Measurements from ENCODE around the gene GPR78. TPM values are rescaled to one million over a fixed set of nuclear protein-coding genes. Genes with fewer than 3 reads are reported as not detected.

Gene GPR78
- total and polyA plus RNA-seq, 2 of the 4 experiments (the other 2 are of a cell fraction), result under 0.01 to 0.10 TPM

GRCh38 chr4:8601086-8601485 is 20.9 kb downstream of the GPR78 start:
- no peak overlapping the region for H2AK9ac ChIP-seq (replicated peaks; ENCODE audit: low read depth, low read length, poor library complexity)
- H3K4me3 ChIP-seq (ENCODE audit: insufficient read depth, low read depth, low read length), result no peak overlapping the region
- H2BK15ac ChIP-seq (ENCODE audit: low read depth, low read length), result no peak overlapping the region
- ChIA-PET POLR2A (ENCODE audit: unreplicated experiment) (no interaction called here), CTCF (no interaction called here)
- DNase-seq (no peak), ATAC-seq (ENCODE audit: low read depth) (no peak)
- H3K23ac ChIP-seq (ENCODE audit: low read depth, low read length), result no peak overlapping the region
- H4K20me1 ChIP-seq (ENCODE audit: insufficient read depth, low read length), result no peaks in the 10 kb centered on the region
- H3K9ac ChIP-seq (ENCODE audit: low read depth, low read length), result no peak overlapping the region
- no TSS peak for BruUV-seq (replicated peaks)
- 93% methylated on average over 7 of the region's 23 CpGs; no CpG with 5 or more reads in 1 of the 2 experiments for WGBS, 2 experiments (ENCODE audit: extremely low coverage in 2 of 2, insufficient read length in 1 of 2)
- no peak overlapping the region for H2BK5ac ChIP-seq (ENCODE audit: low read depth, low read length, poor library complexity, severe bottlenecking)
- H3K18ac ChIP-seq (ENCODE audit: low read depth, low read length), result no peak overlapping the region
- no peak overlapping the region for H2BK20ac ChIP-seq (ENCODE audit: low read depth, low read length)
- no peak overlapping the region for H4K5ac ChIP-seq (ENCODE audit: low read depth, low read length)
- H3K79me1 ChIP-seq (ENCODE audit: low read depth in 1 of 2, low read length in 2 of 2), result no peaks in the 10 kb centered on the region
- no peak for TF ChIP-seq NFE2L2 (IDR thresholded peaks at IDR 0.05; ENCODE audit: low read depth, low read length)
- TF ChIP-seq RFX5 (IDR thresholded peaks at IDR 0.05; ENCODE audit: low read depth, low read length), result no peak
- TF ChIP-seq RAD21 (IDR thresholded peaks at IDR 0.05; ENCODE audit: low read length), result no peak
- no peak for TF ChIP-seq BHLHE40 (IDR thresholded peaks at IDR 0.05; ENCODE audit: low read depth, low read length)
- no peak for TF ChIP-seq MXI1 (IDR thresholded peaks at IDR 0.05; ENCODE audit: borderline replicate concordance, low read depth, low read length)
- TF ChIP-seq CHD1 (IDR thresholded peaks at IDR 0.05; ENCODE audit: low read depth, low read length), result no peak
- TF ChIP-seq RCOR1 (IDR thresholded peaks at IDR 0.05; ENCODE audit: insufficient replicate concordance, low read length), result no peak
- no peak for TF ChIP-seq MAFK (IDR thresholded peaks at IDR 0.05; ENCODE audit: low read depth, low read length)
- TF ChIP-seq CTCF (conservative IDR thresholded peaks at IDR 0.05; ENCODE audit: low read depth, low read length), result no peak
- TF ChIP-seq USF2 (IDR thresholded peaks at IDR 0.05; ENCODE audit: low read depth, low read length), result no peak
- TF ChIP-seq MAZ (IDR thresholded peaks at IDR 0.05; ENCODE audit: borderline replicate concordance, low read depth, low read length), result no peak
- no peak for TF ChIP-seq SMC3 (IDR thresholded peaks at IDR 0.05; ENCODE audit: low read depth, low read length)
- no peak for TF ChIP-seq CEBPB (IDR thresholded peaks at IDR 0.05; ENCODE audit: low read depth, low read length)
- TF ChIP-seq ELK1 (IDR thresholded peaks at IDR 0.05; ENCODE audit: borderline replicate concordance, low read depth, low read length), result no peak
- no peak for TF ChIP-seq POLR2A (IDR thresholded peaks at IDR 0.05; ENCODE audit: low read depth, low read length)
- TF ChIP-seq FOS (IDR thresholded peaks at IDR 0.05; ENCODE audit: low read depth, low read length), result no peak
- no peak overlapping the region for H3K4ac ChIP-seq (ENCODE audit: low read depth, low read length)
- no peak overlapping the region for H3K27ac ChIP-seq (ENCODE audit: insufficient read depth, low read length)
- in situ Hi-C loops (cut with MboI; ENCODE audit: low sequenced_read_pairs) (loop anchor here (25.0 kb wide), 1 partner anchor 389 kb away; no protein-coding TSS in a partner anchor), intact Hi-C loops (cut with micrococcal nuclease) (no loop called here), dilution Hi-C loops (cut with HindIII; ENCODE audit: low sequenced_read_pairs, unreplicated experiment) (no loop called here)
- no peak overlapping the region for H4K8ac ChIP-seq (ENCODE audit: low read depth in 2 of 2, low read length in 2 of 2)
- no peaks in the 10 kb centered on the region; the same call in 1 of the 2 replicates for H3K27me3 ChIP-seq (ENCODE audit: control insufficient read depth, insufficient read depth, low read length)
- H2BK120ac ChIP-seq (ENCODE audit: low read depth, low read length), result no peak overlapping the region
- no peaks in the 10 kb centered on the region for H3K9me1 ChIP-seq (ENCODE audit: insufficient read depth, low read length)
- H2AFZ ChIP-seq (replicated peaks; ENCODE audit: low read length, poor library complexity), result peak overlapping the region; percentile 44
- H3K9me3 ChIP-seq (ENCODE audit: control insufficient read depth, insufficient read depth, low read length), result no peaks in the 10 kb centered on the region
- no peak overlapping the region for H3K56ac ChIP-seq (ENCODE audit: extremely low read depth, insufficient read depth, low read length)
- no peak overlapping the region for H4K91ac ChIP-seq (ENCODE audit: insufficient read depth, low read depth, low read length)
- H3K4me2 ChIP-seq (ENCODE audit: low read depth, low read length), result no peak overlapping the region
- H3K36me3 ChIP-seq (ENCODE audit: control insufficient read depth, insufficient read depth, low read length), result peaks cover 52% of the 10 kb centered on the region; the same call in 1 of the 2 replicates
- peaks cover 3% of the 10 kb centered on the region; the same call in 1 of the 2 replicates for H3K4me1 ChIP-seq (ENCODE audit: control insufficient read depth, insufficient read depth, low read length)
- no peak overlapping the region for H3K14ac ChIP-seq (replicated peaks; ENCODE audit: low read depth, low read length)
- H2AK5ac ChIP-seq (ENCODE audit: low read depth, low read length), result no peak overlapping the region

Data from IMR-90 (cell line).